GM06990 (cell line): Measurements from ENCODE around the gene FMNL2.

Experiments
- DNase-seq: peaks from one replicate; pipeline ENCODE4 v3.0.0-alpha.2; 2011; ENCODE audit not compliant: insufficient read length; ENCODE audit errors: extremely low read depth
- H3K27me3 ChIP-seq: replicated peaks from 2 replicates; pipeline ENCODE4 v1.6.0; 2011; ENCODE audit warnings: low read length; ENCODE audit not compliant: control insufficient read depth, insufficient read depth
- H3K36me3 ChIP-seq: 2 replicates; pipeline ENCODE4 v1.5.1; 2011; ENCODE audit warnings: low read length; ENCODE audit not compliant: control insufficient read depth, insufficient read depth
- H3K4me3 ChIP-seq: replicated peaks from 2 replicates; pipeline ENCODE4 v1.5.1; 2011; ENCODE audit warnings: low read depth, mild to moderate bottlenecking, control low read depth, low read length
- CTCF ChIP-seq: IDR thresholded peaks from 2 replicates; pipeline ENCODE4 v1.5.1; 2011; ENCODE audit warnings: low read length, control low read depth, mild to moderate bottlenecking, inconsistent platforms; ENCODE audit not compliant: insufficient read depth, poor library complexity, severe bottlenecking

Gene FMNL2

GRCh38 chr2:152443771-152444170, 108.8 kb downstream of the FMNL2 start:
- Histone ChIP-seq H3K4me3 (no peak overlapping the region), H3K36me3 (no peaks in the 10 kb centered on the region), H3K27me3 (no peaks in the 10 kb centered on the region)
- TF ChIP-seq CTCF = no peak
- DNase-seq = no peak

- TF ChIP-seq CTCF = no peak
- no peak overlapping the region for H3K4me3 ChIP-seq
- H3K27me3 ChIP-seq = no peaks in the 10 kb centered on the region
- no peaks in the 10 kb centered on the region for H3K36me3 ChIP-seq
- no peak for DNase-seq
Measured at GRCh38 chr2:152444448-152444847, 109.5 kb downstream of the FMNL2 start.

DNA sequence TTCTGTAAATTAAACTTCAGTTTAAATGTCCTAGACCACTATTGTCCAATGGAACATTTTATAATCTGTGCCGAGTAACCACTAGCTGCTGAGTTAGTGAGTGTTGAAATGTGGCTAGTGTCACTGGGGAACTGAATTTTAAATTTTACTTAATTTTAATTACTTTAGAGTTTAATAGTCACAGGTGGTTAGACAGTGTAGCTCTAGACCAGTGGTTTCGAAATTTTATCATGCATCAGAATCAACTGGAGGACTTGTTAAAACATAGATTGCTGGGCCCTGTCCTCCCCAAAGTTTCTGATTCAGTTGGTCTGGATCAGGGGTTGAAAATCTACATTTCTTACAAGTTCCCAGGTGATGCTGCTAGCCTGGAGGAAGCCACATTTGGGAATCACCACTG, 110.4 kb downstream of the FMNL2 start:
- no peak for TF ChIP-seq CTCF
- Histone ChIP-seq H3K36me3 (no peaks in the 10 kb centered on the region), H3K4me3 (no peak overlapping the region), H3K27me3 (no peaks in the 10 kb centered on the region)
- DNase-seq = no peak

DNA sequence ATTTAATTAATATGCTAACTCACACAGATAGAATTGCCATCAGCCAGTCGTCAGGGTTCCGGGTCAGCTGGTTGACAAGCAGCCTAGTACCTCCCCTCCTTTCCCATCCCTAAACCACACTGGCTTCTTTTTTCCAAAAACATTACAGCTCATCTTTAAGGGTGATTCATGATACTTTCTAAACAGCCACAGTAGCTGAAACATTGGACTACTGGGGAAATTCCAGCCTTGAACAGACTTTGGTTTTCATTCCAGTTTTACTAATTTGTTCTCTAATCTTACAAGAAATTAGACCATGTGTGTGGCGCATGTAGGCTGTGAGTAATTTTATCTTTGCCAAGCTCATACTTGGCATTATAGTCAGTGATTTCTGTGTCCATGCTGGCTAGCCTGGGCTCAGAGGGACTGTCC, 110.8 kb downstream of the FMNL2 start:
- H3K36me3 ChIP-seq = no peaks in the 10 kb centered on the region
- DNase-seq = no peak
- no peaks in the 10 kb centered on the region for H3K27me3 ChIP-seq
- H3K4me3 ChIP-seq = no peak overlapping the region
- TF ChIP-seq CTCF = no peak

DNA sequence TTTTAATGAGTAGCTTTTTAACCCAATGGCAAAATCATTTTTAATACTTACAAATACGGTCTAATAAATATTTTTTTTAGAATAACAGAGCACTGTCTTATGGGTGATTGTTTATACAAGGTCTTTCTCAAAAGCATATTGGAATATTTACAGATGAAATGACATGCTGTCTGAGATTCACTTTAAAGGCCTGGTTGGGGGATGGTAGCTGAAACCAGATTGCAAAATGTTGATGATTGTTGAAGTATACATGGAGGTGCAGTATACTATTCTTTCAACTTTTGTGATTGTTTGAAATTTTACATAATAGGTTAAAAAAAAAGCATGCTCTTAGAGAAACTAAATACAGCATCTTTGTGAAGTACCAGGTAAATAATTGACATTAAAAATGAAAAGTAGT, 111.2 kb downstream of the FMNL2 start:
- no peak for TF ChIP-seq CTCF
- H3K36me3 ChIP-seq = no peaks in the 10 kb centered on the region
- DNase-seq = no peak
- H3K4me3 ChIP-seq = no peak overlapping the region
- no peaks in the 10 kb centered on the region for H3K27me3 ChIP-seq

GRCh38 chr2:152447897-152448296, 112.9 kb downstream of the FMNL2 start:
- no peaks in the 10 kb centered on the region for H3K36me3 ChIP-seq
- no peaks in the 10 kb centered on the region for H3K27me3 ChIP-seq
- no peak for DNase-seq
- no peak for TF ChIP-seq CTCF
- H3K4me3 ChIP-seq = no peak overlapping the region
